ENCODE measurements around the gene CACNB1.
A peak's percentile ranks its signal among the peaks of the same experiment; 100 is the strongest.

The CACNB1 gene

DNA sequence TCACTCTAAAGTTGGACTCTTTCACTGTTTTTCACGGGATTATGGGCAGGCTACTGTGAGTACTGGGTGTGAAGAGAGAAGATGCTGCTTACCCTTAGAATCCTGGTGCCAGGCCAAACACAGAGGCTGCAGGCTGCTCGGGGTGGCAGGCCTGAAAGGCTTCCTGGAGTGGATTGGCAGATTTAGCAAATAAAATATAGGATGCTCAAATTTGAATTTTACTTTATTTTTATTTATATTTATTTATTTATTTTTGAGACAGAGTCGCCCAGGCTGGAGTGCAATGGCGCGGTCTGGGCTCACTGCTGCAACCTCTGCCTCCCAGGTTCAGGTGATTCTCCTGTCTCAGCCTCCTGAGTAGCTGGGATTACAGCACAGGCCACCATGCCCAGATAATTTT, 43.2 kb upstream of the CACNB1 start:
- no peak for TF ChIP-seq ZBTB7A (IDR thresholded peaks at IDR 0.05; ENCODE audit: low read depth)
- no peak for TF ChIP-seq RAD21 (IDR thresholded peaks at IDR 0.05; ENCODE audit: low read depth)

DNA sequence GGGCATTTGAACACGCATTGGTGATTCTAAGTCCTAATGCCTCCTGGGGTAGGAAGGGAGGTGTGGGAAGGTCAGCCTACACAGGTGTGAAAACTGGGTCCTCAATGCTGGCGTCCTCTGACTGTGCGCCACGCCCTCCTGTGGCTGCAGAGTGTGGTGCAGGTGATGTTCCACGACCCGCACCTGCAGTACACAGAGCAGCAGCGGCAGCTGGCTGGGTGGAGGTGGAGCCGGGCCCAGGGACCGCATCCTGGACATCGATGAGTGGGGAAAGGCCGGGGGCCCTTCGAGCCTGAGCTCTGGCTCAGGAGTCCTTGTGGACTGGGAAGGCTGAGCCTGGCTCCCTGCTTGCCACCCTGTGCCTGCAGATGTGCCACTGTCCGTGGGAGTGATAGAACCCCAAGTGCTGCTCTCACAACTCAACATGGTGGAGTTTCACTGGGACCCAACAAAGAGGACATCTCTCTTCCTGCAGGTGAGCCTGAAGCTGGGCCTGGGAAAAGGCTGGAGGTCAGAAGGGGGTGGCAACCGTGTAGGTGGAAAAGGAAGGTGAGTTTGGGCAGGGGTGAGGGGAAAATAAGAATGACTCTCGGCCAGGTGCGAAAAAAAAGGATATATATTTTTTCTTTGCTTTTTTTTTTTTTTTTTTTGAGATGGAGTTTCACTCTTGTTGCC, 42.3 kb upstream of the CACNB1 start:
- TF ChIP-seq EGR1 (IDR thresholded peaks at IDR 0.05) (no peak), ZBTB7A (IDR thresholded peaks at IDR 0.05; ENCODE audit: low read depth) (no peak), RAD21 (IDR thresholded peaks at IDR 0.05; ENCODE audit: low read depth) (peak; percentile 76)
- TF ChIP-seq, protein P1, sequence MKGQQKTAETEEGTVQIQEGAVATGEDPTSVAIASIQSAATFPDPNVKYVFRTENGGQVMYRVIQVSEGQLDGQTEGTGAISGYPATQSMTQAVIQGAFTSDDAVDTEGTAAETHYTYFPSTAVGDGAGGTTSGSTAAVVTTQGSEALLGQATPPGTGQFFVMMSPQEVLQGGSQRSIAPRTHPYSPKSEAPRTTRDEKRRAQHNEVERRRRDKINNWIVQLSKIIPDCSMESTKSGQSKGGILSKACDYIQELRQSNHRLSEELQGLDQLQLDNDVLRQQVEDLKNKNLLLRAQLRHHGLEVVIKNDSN (IDR thresholded peaks at IDR 0.05) = no peak
- TF ChIP-seq, protein P2, sequence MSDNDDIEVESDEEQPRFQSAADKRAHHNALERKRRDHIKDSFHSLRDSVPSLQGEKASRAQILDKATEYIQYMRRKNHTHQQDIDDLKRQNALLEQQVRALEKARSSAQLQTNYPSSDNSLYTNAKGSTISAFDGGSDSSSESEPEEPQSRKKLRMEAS (IDR thresholded peaks at IDR 0.05) = peak; percentile 64; the same call in 1 of the 2 replicates

DNA sequence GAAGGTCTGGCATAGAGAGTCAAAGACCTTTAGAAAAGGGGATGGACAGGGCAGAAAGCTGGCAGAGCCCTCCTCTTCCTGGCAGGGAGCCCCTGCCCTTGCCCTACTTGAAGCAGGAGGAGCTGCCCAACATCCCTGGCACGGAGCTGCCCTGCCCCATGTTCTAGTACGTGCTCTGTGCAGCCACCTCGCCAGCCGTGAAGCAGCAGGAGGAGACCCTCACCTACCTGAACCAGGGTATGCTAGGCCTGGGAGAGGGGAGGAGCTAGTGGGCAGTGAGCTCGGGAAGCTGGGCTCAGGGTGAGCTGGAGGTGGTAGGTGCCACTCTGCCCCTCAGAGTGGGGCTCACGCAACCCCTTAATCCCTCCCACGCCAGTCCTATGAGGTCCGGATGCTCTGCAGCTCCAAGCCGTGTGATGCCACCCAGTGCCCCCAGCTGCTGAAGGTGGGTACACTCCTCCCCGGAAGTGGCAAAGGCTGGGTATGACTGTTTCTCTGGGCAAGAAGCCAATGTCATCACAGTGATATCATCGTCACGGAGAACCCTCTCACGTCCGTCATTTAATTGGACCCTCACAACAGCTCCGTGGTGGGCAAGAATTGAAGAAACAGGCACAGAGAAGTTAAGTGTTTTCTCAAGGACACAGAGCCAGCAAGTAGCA, 41.0 kb upstream of the CACNB1 start:
- TF ChIP-seq NFIC (IDR thresholded peaks at IDR 0.05) (peak; percentile 51; the same call in 1 of the 2 replicates), CEBPB (IDR thresholded peaks at IDR 0.05) (no peak)

DNA sequence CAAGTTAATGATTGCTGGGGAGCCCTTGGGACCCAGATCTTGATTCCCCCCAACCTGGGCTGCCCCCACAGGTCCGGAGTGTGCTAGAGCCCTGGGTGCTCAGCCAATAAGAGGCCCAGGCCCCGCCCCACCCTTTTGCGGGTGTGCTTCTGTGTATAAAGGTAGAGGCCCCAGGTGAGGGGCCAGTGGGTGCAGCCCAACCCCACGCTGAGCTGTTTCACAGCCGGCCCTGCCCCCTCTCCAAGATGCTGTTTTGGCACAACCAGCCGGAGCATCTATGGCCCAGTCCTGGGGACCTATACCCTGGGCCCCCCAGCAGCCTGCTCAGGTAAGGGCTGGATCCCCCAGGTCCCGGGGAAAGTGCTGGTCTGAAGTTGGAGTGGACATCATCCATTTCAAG, 40.1 kb upstream of the CACNB1 start:
- TF ChIP-seq TAF1 (IDR thresholded peaks at IDR 0.05; ENCODE audit: low read depth) (no peak), EP300 (IDR thresholded peaks at IDR 0.05; ENCODE audit: borderline replicate concordance) (no peak), YY1 (IDR thresholded peaks at IDR 0.05; ENCODE audit: low read depth) (no peak), CREB1 (IDR thresholded peaks at IDR 0.05; ENCODE audit: low read depth) (no peak), TCF12 (IDR thresholded peaks at IDR 0.05; ENCODE audit: low read depth) (no peak), CEBPB (IDR thresholded peaks at IDR 0.05) (no peak), TEAD4 (IDR thresholded peaks at IDR 0.05) (no peak)
- TF ChIP-seq, protein P1 (IDR thresholded peaks at IDR 0.05) = no peak
- TF ChIP-seq, protein P2 (IDR thresholded peaks at IDR 0.05) = no peak

DNA sequence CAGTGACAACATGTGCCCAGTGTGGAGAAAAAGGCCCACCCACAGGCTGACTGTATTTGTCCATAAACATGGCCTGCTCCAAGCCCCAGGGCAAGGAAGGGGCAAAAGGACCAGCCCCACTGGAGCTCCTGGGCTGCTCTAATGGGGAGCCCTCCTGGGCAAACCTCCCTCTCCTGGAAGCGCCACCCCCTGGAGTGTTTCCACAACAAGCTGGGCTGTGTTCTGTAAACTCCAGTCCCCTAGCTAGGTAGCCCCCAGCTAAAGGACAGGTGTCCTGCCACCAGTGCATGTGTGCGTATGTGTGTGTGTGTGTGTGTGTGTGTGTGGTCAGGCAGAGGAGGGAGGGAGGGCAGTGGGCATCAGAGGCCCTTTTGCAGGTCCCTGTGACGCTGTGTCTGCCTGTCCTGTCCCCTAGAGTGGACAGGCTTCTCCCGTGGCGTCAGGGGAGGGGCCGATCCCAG, 39.5 kb upstream of the CACNB1 start:
- no peak for TF ChIP-seq FOXM1 (IDR thresholded peaks at IDR 0.05; ENCODE audit: borderline replicate concordance, low read depth)
- no peak for TF ChIP-seq CREB1 (IDR thresholded peaks at IDR 0.05; ENCODE audit: low read depth)
- no peak for TF ChIP-seq EGR1 (IDR thresholded peaks at IDR 0.05)
- no peak for TF ChIP-seq EP300 (IDR thresholded peaks at IDR 0.05; ENCODE audit: borderline replicate concordance)
- TF ChIP-seq, protein P2 (IDR thresholded peaks at IDR 0.05) = no peak
- TF ChIP-seq NFIC (IDR thresholded peaks at IDR 0.05) = no peak
- no peak for TF ChIP-seq RAD21 (IDR thresholded peaks at IDR 0.05; ENCODE audit: low read depth)
- no peak for TF ChIP-seq YY1 (IDR thresholded peaks at IDR 0.05; ENCODE audit: low read depth)
- TF ChIP-seq TEAD4 (IDR thresholded peaks at IDR 0.05) = no peak
- TF ChIP-seq CEBPB (IDR thresholded peaks at IDR 0.05) = no peak

DNA sequence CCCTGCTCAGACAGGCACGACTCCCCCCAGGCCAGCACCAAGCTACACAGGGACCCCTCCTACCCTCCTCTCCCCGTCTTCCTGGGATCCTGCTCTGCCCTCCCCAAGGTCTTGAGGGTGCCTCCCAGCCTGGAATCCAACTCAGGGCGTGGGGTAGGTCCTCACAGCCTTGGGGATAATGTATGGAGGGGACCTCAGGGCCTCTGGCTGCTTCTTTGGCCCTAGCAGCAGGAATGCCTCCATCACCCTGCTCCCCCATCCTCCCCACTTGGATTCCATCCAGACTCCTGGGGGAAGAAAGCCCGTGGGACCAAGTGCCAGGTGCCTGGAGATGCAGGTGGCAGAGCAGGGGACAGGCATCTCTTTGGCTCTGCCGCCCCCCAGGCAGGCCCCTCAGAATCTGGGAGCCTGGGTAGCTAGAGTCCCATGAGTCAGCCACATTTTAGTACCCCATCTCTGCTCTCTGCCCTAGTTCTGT, 39.0 kb upstream of the CACNB1 start:
- TF ChIP-seq, protein P2 (IDR thresholded peaks at IDR 0.05) = no peak
- TF ChIP-seq ZBTB7A (IDR thresholded peaks at IDR 0.05; ENCODE audit: low read depth) (no peak), FOXM1 (IDR thresholded peaks at IDR 0.05; ENCODE audit: borderline replicate concordance, low read depth) (no peak)
- TF ChIP-seq, protein P1 (IDR thresholded peaks at IDR 0.05) = no peak

DNA sequence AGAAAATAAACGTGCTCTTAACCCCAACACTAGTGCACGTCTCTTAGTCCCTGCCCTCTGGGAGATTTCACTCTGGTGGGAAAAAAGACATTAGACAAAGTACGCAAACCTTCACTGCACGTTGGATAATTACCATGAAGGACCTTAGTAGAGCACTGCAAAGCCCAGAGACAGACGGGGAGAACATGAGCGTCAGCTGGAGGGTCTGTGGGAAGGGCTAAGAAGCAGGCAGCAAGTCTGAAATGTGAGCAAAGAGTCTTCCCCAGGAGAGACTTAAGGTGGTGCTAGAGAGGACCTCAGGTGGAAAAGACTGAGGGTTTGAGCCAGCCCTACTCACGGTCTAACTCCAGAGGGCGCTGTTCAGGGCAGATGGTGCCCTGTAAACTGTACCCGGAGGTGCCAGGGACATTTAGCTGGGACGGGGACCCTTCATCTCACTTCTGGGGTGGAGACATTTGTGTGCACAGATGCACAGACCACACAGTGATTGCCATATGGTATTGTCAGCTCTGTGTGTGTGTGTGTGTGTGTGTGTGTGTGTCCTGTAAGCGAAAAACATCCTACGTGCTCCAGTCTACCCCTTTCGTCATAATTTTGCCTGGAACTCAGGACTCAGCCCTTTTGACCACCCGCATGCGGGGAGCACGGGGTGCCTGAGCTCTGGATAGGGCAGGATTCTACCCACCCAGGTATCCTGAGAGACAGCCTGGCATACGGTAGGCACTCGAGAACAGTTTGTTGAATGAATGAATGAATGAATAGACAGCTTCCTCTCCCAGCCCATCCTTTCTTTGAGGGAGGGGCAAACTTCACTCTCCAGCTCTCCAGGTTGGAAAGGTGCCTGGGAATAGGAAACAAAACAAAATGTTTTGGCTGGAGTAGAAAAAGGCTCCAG, 38.3 kb upstream of the CACNB1 start:
- TF ChIP-seq ZBTB7A (IDR thresholded peaks at IDR 0.05; ENCODE audit: low read depth) (no peak), CREB1 (IDR thresholded peaks at IDR 0.05; ENCODE audit: low read depth) (no peak), RAD21 (IDR thresholded peaks at IDR 0.05; ENCODE audit: low read depth) (peak; percentile 36)
- TF ChIP-seq, protein P2 (IDR thresholded peaks at IDR 0.05) = no peak
